GM12878 (cell line): ENCODE measurements around the gene NF1. TPM values are rescaled to one million over a fixed set of nuclear protein-coding genes. Genes with fewer than 3 reads are reported as not detected.

Experiments used
- ATAC-seq: fragments of 200-7000 bp; cut with Tn5 transposase; 3 replicates; pipeline ENCODE4 v1.9.1; 2020; ENCODE audit warnings: mild to moderate bottlenecking, moderate library complexity
- BruUV-seq: library from RNA; stranded (reverse); fragments of 400-500 nt; replicated peaks from 2 replicates; lab custom pipeline; 2021; lab: Mats Ljungman, UMichigan
- CTCF ChIA-PET: fragments of 300-600 bp; sonication (Branson Sonifier 250); formaldehyde crosslinking; extraction: SDS; loops from one replicate; lab custom pipeline; 2021; ENCODE audit warnings: inconsistent platforms; lab: Yijun Ruan, JAX
- POLR2A ChIA-PET: fragments of 350-600 bp; formaldehyde crosslinking; extraction: SDS; loops from one replicate; lab custom pipeline; 2021; ENCODE audit warnings: inconsistent platforms; lab: Charles Lee
- RAD21 ChIA-PET: fragments of 300-600 bp; sonication (Branson Sonifier 250); formaldehyde crosslinking; loops from one replicate; lab custom pipeline; 2023; ENCODE audit warnings: antibody characterized with exemption; ENCODE audit not compliant: unreplicated experiment; lab: Charles Lee
- SMC1A ChIA-PET: fragments of 300-600 bp; sonication (Branson Sonifier 250); formaldehyde crosslinking; loops from one replicate; lab custom pipeline; 2023; ENCODE audit not compliant: unreplicated experiment, uncharacterized antibody; lab: Charles Lee
- DNase-seq: peaks from one replicate; pipeline ENCODE4 v3.0.0-alpha.2; 2011; ENCODE audit warnings: low read depth, low spot score
- FAIRE-seq: peaks from 3 replicates; lab custom pipeline; 2011; peaks lifted over from hg19 to GRCh38; lab: Jason Lieb, UNC
- H2AFZ ChIP-seq: 2 replicates; pipeline ENCODE4 v1.6.0; 2011; ENCODE audit warnings: low read depth, low read length, control low read depth; ENCODE audit not compliant: control insufficient read depth
- H3K27ac ChIP-seq: 2 replicates; pipeline ENCODE4 v1.5.1; 2011; ENCODE audit warnings: control low read depth; ENCODE audit not compliant: control insufficient read depth, insufficient read depth
- H3K27me3 ChIP-seq, 2 experiments: replicated peaks in 1 of 2; 2 replicates each; pipeline versions ENCODE4 v1.6.0 to v1.6.1; 2011; ENCODE audit warnings: low read length in 1 of 2; ENCODE audit not compliant: control insufficient read depth in 2 of 2, insufficient read depth in 2 of 2
- H3K36me3 ChIP-seq, 2 experiments: 2 replicates each; pipeline ENCODE4 v1.5.1; 2011; ENCODE audit warnings: low read length in 1 of 2; ENCODE audit not compliant: control insufficient read depth in 2 of 2, insufficient read depth in 2 of 2
- H3K4me1 ChIP-seq: 2 replicates; pipeline ENCODE4 v1.6.1; 2011; ENCODE audit warnings: mild to moderate bottlenecking, low read length, moderate library complexity, mixed read lengths; ENCODE audit not compliant: control insufficient read depth, insufficient read depth
- H3K4me2 ChIP-seq: 2 replicates; pipeline ENCODE4 v1.6.0; 2011; ENCODE audit warnings: control low read depth; ENCODE audit not compliant: control insufficient read depth, insufficient read depth
- H3K4me3 ChIP-seq: fragments of 200-600 bp; sonication (generic); 2 replicates; pipeline ENCODE4 v1.5.1; 2016
- H3K79me2 ChIP-seq: 2 replicates; pipeline ENCODE4 v1.6.0; 2011; ENCODE audit warnings: low read length; ENCODE audit not compliant: control insufficient read depth, insufficient read depth
- H3K9ac ChIP-seq: 2 replicates; pipeline ENCODE4 v1.8.0; 2011; ENCODE audit warnings: low read length, control low read depth, mixed read lengths; ENCODE audit not compliant: control insufficient read depth, insufficient read depth
- H3K9me3 ChIP-seq: replicated peaks from 3 replicates; pipeline ENCODE4 v1.5.1; 2011; ENCODE audit warnings: mild to moderate bottlenecking, low read length; ENCODE audit not compliant: control insufficient read depth, insufficient read depth
- H4K20me1 ChIP-seq: 2 replicates; pipeline ENCODE4 v1.6.0; 2011; ENCODE audit not compliant: control insufficient read depth, insufficient read depth
- CEBPZ ChIP-seq: fragments of 150-350 bp; IDR thresholded peaks from 2 replicates; pipeline ENCODE4 v1.6.1; 2016; ENCODE audit warnings: low read depth, low read length
- CHD2 ChIP-seq: IDR thresholded peaks from 2 replicates; pipeline ENCODE4 v1.6.1; 2011; ENCODE audit warnings: low read depth, low read length, improper control_type of control experiment, borderline replicate concordance
- HDGF ChIP-seq: fragments of 450-650 bp; IDR thresholded peaks from 2 replicates; pipeline ENCODE4 v1.6.1; 2016; ENCODE audit warnings: antibody characterized with exemption
- KAT2A ChIP-seq: conservative IDR thresholded peaks from 2 replicates; pipeline ENCODE4 v1.6.1; 2011; ENCODE audit warnings: low read depth, low read length; ENCODE audit not compliant: control insufficient read depth
- PAX8 ChIP-seq: fragments of 450-650 bp; IDR thresholded peaks from 2 replicates; pipeline ENCODE4 v1.6.1; 2017; ENCODE audit warnings: mild to moderate bottlenecking, moderate library complexity
- POU2F2 ChIP-seq: IDR thresholded peaks from 3 replicates; pipeline ENCODE4 v1.6.1; 2011; ENCODE audit warnings: low read depth, mild to moderate bottlenecking, low read length, borderline replicate concordance
- RB1 ChIP-seq: fragments of 450-650 bp; formaldehyde crosslinking; IDR thresholded peaks from 2 replicates; pipeline ENCODE4 v1.6.1; 2017; ENCODE audit warnings: mild to moderate bottlenecking, borderline replicate concordance
- SMC3 ChIP-seq: IDR thresholded peaks from 2 replicates; pipeline ENCODE4 v1.6.1; 2011; ENCODE audit warnings: low read length, improper control_type of control experiment, borderline replicate concordance
- WGBS: methylation state at CpG from one replicate; pipeline ENCODE4 v1.1.6; 2016; ENCODE audit warnings: low lambda C conversion rate; ENCODE audit not compliant: insufficient replicate concordance, insufficient coverage; ENCODE audit errors: missing lambda C conversion rate; 5-methylcytosine and 5-hydroxymethylcytosine counted together
- in situ Hi-C: fragments of 300-500 bp; cut with MboI; formaldehyde crosslinking; loops from 9 replicates; pipeline ENCODE4 v1.14.3; 2018; ENCODE audit warnings: mixed read lengths
- intact Hi-C: fragments of 100-400 bp; cut with micrococcal nuclease; formaldehyde crosslinking; loops from one replicate; pipeline ENCODE4 v1.14.2; 2022; ENCODE audit not compliant: unreplicated experiment
- polyA plus RNA-seq, 11 experiments: library from polyadenylated mRNA; depleted of rRNA in 4 of 11; unstranded in 6 of 11; stranded (reverse) in 5 of 11; fragments of >200 nt; fragmentation: Nextera tagmentation in 4 of 11; fragmentation: Illumina TruSeq in 1 of 11; extraction: Ambion mirVana in 4 of 11; extraction: Trizol in 1 of 11; gene quantifications; 1 replicate in 1 of 11; 2 replicates in 10 of 11; pipeline versions ENCODE4 v1.2.1 to v1.2.3, GENCODE V29; 2011 to 2016; ENCODE audit warnings: inconsistent platforms in 2 of 11, missing spikeins in 2 of 11, low read depth in 1 of 11
- total RNA-seq, 4 experiments: library from RNA; depleted of rRNA in 3 of 4; stranded (reverse); fragments of >200 nt in 3 of 4; fragmentation: Illumina TruSeq in 1 of 4; extraction: Trizol in 1 of 4; gene quantifications; 2 replicates each; pipeline versions ENCODE4 v1.2.1 to v1.2.3, GENCODE V29; 2013 to 2021
- TF ChIP-seq, protein P1 (sequence below): IDR thresholded peaks from 2 replicates; pipeline ENCODE4 v1.6.1; 2012; ENCODE audit warnings: improper control_type of control experiment, low read depth, low read length; ENCODE audit not compliant: insufficient replicate concordance

NF1 gene
- total and polyA plus RNA-seq, 10 of the 15 experiments (the other 5 are each of a cell fraction or from before 2014, with no cell fraction given): 2.5 to 31.8 (median 16.6) TPM

GRCh38 chr17:31294820-31295488 is 200.2 kb downstream of the NF1 start:
- Histone ChIP-seq H3K27me3 (no peaks in the 10 kb centered on the region), H3K79me2 (no peaks in the 10 kb centered on the region)
- TF ChIP-seq HDGF (no peak), PAX8 (no peak), SMC3 (no peak), KAT2A (no peak), RB1 (no peak), CHD2 (no peak), CEBPZ (no peak), POU2F2 (no peak)
- TF ChIP-seq, protein P1, sequence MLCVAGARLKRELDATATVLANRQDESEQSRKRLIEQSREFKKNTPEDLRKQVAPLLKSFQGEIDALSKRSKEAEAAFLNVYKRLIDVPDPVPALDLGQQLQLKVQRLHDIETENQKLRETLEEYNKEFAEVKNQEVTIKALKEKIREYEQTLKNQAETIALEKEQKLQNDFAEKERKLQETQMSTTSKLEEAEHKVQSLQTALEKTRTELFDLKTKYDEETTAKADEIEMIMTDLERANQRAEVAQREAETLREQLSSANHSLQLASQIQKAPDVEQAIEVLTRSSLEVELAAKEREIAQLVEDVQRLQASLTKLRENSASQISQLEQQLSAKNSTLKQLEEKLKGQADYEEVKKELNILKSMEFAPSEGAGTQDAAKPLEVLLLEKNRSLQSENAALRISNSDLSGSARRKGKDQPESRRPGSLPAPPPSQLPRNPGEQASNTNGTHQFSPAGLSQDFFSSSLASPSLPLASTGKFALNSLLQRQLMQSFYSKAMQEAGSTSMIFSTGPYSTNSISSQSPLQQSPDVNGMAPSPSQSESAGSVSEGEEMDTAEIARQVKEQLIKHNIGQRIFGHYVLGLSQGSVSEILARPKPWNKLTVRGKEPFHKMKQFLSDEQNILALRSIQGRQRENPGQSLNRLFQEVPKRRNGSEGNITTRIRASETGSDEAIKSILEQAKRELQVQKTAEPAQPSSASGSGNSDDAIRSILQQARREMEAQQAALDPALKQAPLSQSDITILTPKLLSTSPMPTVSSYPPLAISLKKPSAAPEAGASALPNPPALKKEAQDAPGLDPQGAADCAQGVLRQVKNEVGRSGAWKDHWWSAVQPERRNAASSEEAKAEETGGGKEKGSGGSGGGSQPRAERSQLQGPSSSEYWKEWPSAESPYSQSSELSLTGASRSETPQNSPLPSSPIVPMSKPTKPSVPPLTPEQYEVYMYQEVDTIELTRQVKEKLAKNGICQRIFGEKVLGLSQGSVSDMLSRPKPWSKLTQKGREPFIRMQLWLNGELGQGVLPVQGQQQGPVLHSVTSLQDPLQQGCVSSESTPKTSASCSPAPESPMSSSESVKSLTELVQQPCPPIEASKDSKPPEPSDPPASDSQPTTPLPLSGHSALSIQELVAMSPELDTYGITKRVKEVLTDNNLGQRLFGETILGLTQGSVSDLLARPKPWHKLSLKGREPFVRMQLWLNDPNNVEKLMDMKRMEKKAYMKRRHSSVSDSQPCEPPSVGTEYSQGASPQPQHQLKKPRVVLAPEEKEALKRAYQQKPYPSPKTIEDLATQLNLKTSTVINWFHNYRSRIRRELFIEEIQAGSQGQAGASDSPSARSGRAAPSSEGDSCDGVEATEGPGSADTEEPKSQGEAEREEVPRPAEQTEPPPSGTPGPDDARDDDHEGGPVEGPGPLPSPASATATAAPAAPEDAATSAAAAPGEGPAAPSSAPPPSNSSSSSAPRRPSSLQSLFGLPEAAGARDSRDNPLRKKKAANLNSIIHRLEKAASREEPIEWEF: no peak
- TF ChIP-seq, all 136 proteins: peak for 0
- intact Hi-C loops (no loop called here), in situ Hi-C loops (no loop called here)
- FAIRE-seq (peak; percentile 52), DNase-seq (no peak), ATAC-seq (no peak)
- H3K9me3 ChIP-seq: no peaks in the 10 kb centered on the region
- H3K4me1 ChIP-seq: no peaks in the 10 kb centered on the region
- ChIA-PET CTCF (interaction anchor here (0.9 kb wide), 1 partner anchor 14 kb away, joined by 3 read pairs; no protein-coding TSS in a partner anchor), POLR2A (interaction anchor here (1.0 kb wide), 1 partner anchor 11 kb away, joined by 3 read pairs; no protein-coding TSS in a partner anchor), RAD21 (no interaction called here), SMC1A (no interaction called here)
- 83% methylated on average over 3 of the region's 3 CpGs for WGBS
- H3K36me3 ChIP-seq: no peaks in the 10 kb centered on the region; a peak in 2 of 4 replicates
- BruUV-seq: no TSS peak
- no peak overlapping the region for H2AFZ ChIP-seq
- no peaks in the 10 kb centered on the region for H4K20me1 ChIP-seq
- no peak overlapping the region for H3K4me3 ChIP-seq
- no peak overlapping the region for H3K27ac ChIP-seq
- H3K4me2 ChIP-seq: no peak overlapping the region
- no peak overlapping the region for H3K9ac ChIP-seq
